Effector memory CD8-positive, alpha-beta T cell (primary cell): Measurements from ENCODE around the gene NCOA1.

ENCODE experiments used
- ATAC-seq: fragments of 150-1000 bp; cut with Tn5 transposase; replicated peaks from 2 replicates; pipeline ENCODE4 v1.10.0; 2021; ENCODE audit warnings: mild to moderate bottlenecking, moderate library complexity
- DNase-seq, 3 experiments: peaks; one replicate each; pipeline ENCODE4 v3.0.0; 2021
- H3K27ac Mint-ChIP-seq, 2 donors: one replicate each; pipeline ENCODE4 v1.8.0; 2022; ENCODE audit warnings: mild to moderate bottlenecking in 2 of 2, mixed read lengths in 2 of 2, moderate library complexity in 2 of 2
- H3K27me3 Mint-ChIP-seq, 2 donors: one replicate each; pipeline ENCODE4 v1.8.0; 2022; ENCODE audit warnings: mixed read lengths in 2 of 2
- H3K36me3 Mint-ChIP-seq: one replicate; pipeline ENCODE4 v1.8.0; 2022; ENCODE audit warnings: mild to moderate bottlenecking, moderate library complexity, mixed read lengths; ENCODE audit not compliant: insufficient read depth
- H3K4me1 Mint-ChIP-seq, 2 donors: one replicate each; pipeline ENCODE4 v1.8.0; 2022; ENCODE audit warnings: low read depth in 2 of 2, mixed read lengths in 2 of 2
- H3K4me3 Mint-ChIP-seq, 2 donors: one replicate each; pipeline ENCODE4 v1.8.0; 2022; ENCODE audit warnings: mild to moderate bottlenecking in 2 of 2, mixed read lengths in 2 of 2, moderate library complexity in 2 of 2
- H3K9me3 Mint-ChIP-seq, 2 donors: one replicate each; pipeline ENCODE4 v1.8.0; 2022; ENCODE audit warnings: mixed read lengths in 2 of 2

Gene NCOA1

DNA sequence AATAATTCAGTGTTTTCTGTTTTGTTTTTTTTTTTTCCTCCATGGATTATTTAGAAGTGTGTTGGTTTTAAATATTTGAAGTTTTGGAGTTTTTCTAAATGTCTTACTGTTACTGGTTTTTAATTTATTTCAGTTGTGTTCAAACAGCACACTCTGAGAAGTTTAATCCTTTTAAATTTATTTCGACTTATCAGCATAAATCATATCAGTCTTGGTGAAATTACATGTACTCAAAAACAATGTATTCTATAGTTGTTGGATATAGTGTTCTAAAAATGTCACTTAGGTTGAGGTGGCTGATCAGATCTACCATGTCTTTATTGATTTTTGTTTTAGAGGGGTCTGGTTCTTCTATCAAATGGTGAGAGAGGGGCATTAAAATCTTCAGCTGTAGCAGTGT, 134.7 kb downstream of the NCOA1 start:
- Mint-ChIP-seq H3K27ac (peak overlapping the region; percentile 1 to 71), H3K4me3 (no peak overlapping the region), H3K4me1 (peaks cover 32 to 58% of the 10 kb centered on the region in 2 donors), H3K36me3 (no peaks in the 10 kb centered on the region), H3K27me3 (no peaks in the 10 kb centered on the region), H3K9me3 (no peaks in the 10 kb centered on the region)
- ATAC-seq = no peak
- no peak for DNase-seq

GRCh38 chr2:24626131-24626530, 135.1 kb downstream of the NCOA1 start:
- H3K27ac Mint-ChIP-seq = peak overlapping the region; percentile 1 to 71
- no peak overlapping the region for H3K4me3 Mint-ChIP-seq
- no peaks in the 10 kb centered on the region for H3K36me3 Mint-ChIP-seq
- H3K9me3 Mint-ChIP-seq = no peaks in the 10 kb centered on the region
- no peak for DNase-seq
- no peaks in the 10 kb centered on the region for H3K27me3 Mint-ChIP-seq
- no peak for ATAC-seq
- H3K4me1 Mint-ChIP-seq = peaks cover 32 to 55% of the 10 kb centered on the region in 2 donors

GRCh38 chr2:24628746-24629145, 137.7 kb downstream of the NCOA1 start:
- DNase-seq (no peak), ATAC-seq (no peak)
- no peak overlapping the region for H3K4me3 Mint-ChIP-seq
- H3K27ac Mint-ChIP-seq = peak overlapping the region in 1 of 2 donors; percentile 3
- no peaks in the 10 kb centered on the region for H3K36me3 Mint-ChIP-seq
- H3K4me1 Mint-ChIP-seq = peaks cover 21 to 47% of the 10 kb centered on the region in 2 donors
- no peaks in the 10 kb centered on the region for H3K27me3 Mint-ChIP-seq
- no peaks in the 10 kb centered on the region for H3K9me3 Mint-ChIP-seq

DNA sequence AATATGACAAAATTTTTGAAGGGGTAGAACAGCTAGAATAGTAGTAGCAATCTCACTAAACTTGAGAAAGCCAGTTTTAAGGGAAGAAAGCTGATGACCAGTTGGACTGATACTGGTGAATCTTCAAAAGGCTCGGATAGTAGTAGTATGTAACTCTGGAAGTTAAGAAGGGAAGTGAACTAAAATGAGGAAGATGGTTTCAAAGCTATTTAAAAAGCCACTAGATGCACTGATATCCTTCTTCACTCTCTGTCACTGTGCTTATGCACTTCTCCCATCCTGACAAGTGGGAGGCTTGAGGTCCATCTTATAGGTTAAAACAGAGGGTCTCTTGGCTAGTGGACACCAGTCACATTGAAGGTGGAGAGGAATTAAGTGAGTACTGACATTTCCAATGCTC, 141.1 kb downstream of the NCOA1 start:
- Mint-ChIP-seq H3K9me3 (no peaks in the 10 kb centered on the region), H3K4me3 (no peak overlapping the region), H3K36me3 (no peaks in the 10 kb centered on the region), H3K27me3 (no peaks in the 10 kb centered on the region), H3K4me1 (peaks cover 7 to 35% of the 10 kb centered on the region in 2 donors), H3K27ac (peak overlapping the region in 1 of 2 donors; percentile 36)
- no peak for ATAC-seq
- no peak for DNase-seq

DNA sequence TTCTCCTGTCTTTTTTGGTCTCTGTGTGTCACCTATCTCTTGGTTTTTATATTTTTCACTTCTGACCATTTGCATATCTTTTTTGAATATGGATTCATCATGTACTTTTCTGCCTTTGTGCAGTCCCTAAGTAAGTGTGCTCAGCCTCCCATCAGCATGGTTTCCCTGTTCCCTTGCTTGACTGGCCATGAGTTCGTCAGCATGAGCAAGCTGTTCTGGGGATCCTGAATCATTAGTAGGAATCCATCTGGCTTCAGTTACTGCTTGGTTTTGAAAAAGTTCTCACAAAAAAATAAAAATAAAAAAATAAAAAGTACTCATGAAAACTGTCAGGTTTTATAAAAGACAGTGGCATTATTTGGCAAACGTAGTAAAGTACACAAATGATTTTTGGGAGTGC, 144.1 kb downstream of the NCOA1 start:
- H3K4me1 Mint-ChIP-seq = peaks cover 10 to 41% of the 10 kb centered on the region in 2 donors
- H3K4me3 Mint-ChIP-seq = no peak overlapping the region
- H3K9me3 Mint-ChIP-seq = no peaks in the 10 kb centered on the region
- H3K27me3 Mint-ChIP-seq = no peaks in the 10 kb centered on the region
- H3K36me3 Mint-ChIP-seq = no peaks in the 10 kb centered on the region
- peak overlapping the region; percentile 20 to 26 for H3K27ac Mint-ChIP-seq
- DNase-seq (no peak), ATAC-seq (no peak)

GRCh38 chr2:24638568-24638967, 147.5 kb downstream of the NCOA1 start:
- no peaks in the 10 kb centered on the region for H3K9me3 Mint-ChIP-seq
- peak overlapping the region in 1 of 2 donors; percentile 60 for H3K27ac Mint-ChIP-seq
- no peaks in the 10 kb centered on the region for H3K27me3 Mint-ChIP-seq
- peaks cover 2% of the 10 kb centered on the region for H3K36me3 Mint-ChIP-seq
- peaks cover 12 to 48% of the 10 kb centered on the region in 2 donors for H3K4me1 Mint-ChIP-seq
- ATAC-seq = no peak
- H3K4me3 Mint-ChIP-seq = no peak overlapping the region
- no peak for DNase-seq

- no peak overlapping the region for H3K4me3 Mint-ChIP-seq
- no peaks in the 10 kb centered on the region for H3K27me3 Mint-ChIP-seq
- H3K9me3 Mint-ChIP-seq = no peaks in the 10 kb centered on the region
- ATAC-seq (no peak), DNase-seq (no peak)
- H3K36me3 Mint-ChIP-seq = peaks cover 2% of the 10 kb centered on the region
- peaks cover 9 to 46% of the 10 kb centered on the region in 2 donors for H3K4me1 Mint-ChIP-seq
- no peak overlapping the region for H3K27ac Mint-ChIP-seq
Observed at GRCh38 chr2:24642351-24642750, 151.3 kb downstream of the NCOA1 start.

DNA sequence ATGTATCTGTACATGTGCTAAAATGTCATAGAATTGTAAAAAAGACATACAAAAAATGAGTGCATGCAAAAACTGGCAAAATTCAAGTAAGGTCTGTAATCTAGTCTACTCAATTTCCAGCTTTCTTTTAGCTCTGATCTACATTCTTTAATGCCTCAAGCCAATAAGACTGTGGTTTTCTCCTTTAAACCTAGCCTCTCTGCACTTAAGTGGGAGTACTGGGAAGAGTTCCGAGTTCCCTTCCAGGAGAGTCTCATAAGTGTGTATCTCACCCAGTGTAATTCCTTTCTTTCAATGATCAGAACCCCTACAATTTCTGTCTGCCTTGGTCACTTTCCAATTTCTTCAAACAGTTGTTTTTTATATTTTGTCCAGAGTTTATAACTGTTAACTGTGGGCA, 152.0 kb downstream of the NCOA1 start:
- ATAC-seq = no peak
- no peak overlapping the region for H3K4me3 Mint-ChIP-seq
- H3K27ac Mint-ChIP-seq = peak overlapping the region in 1 of 2 donors; percentile 64

DNA sequence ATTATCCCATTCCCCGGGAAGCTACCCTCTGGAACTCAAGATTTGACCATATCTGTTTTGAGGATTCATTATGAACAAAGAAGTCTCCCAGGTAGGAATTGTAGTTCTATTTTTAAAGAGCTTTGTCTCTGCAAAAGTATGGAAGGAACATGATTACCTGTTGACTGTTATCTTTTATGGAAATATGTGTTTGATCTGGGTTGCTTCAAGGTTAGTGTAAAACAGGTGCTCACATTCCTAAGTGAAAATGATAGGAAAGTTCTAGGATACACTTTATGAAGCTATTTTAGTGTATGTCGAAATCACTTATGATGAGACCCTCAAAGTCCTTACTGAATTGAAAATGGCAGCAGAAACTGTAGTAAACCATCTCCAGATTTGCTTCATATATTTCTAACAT, 153.0 kb downstream of the NCOA1 start:
- Mint-ChIP-seq H3K4me3 (no peak overlapping the region), H3K27ac (peak overlapping the region in 1 of 2 donors; percentile 64)
- DNase-seq = no peak

More for the DNA sequence above, 152.0 kb downstream of the NCOA1 start:
- Mint-ChIP-seq H3K4me1 (peaks cover 9 to 42% of the 10 kb centered on the region in 2 donors), H3K36me3 (peaks cover 3% of the 10 kb centered on the region), H3K27me3 (no peaks in the 10 kb centered on the region), H3K9me3 (no peaks in the 10 kb centered on the region)
- DNase-seq = no peak

DNA sequence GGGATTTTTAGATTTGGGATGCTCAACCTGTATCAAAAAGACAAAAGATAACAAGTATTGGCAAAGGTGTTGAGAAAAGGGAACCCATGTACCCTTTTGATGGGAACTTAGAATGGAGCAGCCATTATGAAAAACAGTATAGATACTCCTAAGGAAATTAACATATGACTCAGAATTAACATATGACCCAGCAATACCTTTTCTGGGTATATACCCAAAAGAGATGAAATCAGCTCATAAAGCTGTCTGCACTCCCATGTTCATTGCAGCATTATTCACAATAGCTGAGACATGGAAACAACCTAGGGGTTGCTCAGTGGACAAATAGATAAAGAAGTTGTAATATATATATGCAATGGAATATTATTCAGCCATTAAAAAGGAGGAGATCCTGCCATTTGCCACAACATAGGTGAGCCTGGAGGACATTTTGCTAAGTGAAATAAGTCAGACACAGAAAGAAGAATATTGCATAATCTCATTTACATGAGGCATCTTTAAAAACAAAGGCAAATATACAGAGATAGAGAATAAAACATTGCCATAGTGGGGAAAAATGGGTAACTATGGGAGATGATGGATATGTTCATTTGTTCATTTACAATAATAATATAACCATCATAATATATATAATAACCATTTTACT, 160.1 kb downstream of the NCOA1 start:
- no peak for DNase-seq
- ATAC-seq = no peak
- Mint-ChIP-seq H3K27ac (no peak overlapping the region), H3K27me3 (no peaks in the 10 kb centered on the region), H3K4me1 (peaks cover 5 to 15% of the 10 kb centered on the region in 2 donors), H3K36me3 (peaks cover 4% of the 10 kb centered on the region), H3K9me3 (no peaks in the 10 kb centered on the region), H3K4me3 (no peak overlapping the region)

More for the DNA sequence above, 153.0 kb downstream of the NCOA1 start:
- H3K9me3 Mint-ChIP-seq = no peaks in the 10 kb centered on the region
- ATAC-seq = no peak
- H3K4me1 Mint-ChIP-seq = peaks cover 3 to 33% of the 10 kb centered on the region in 2 donors
- H3K27me3 Mint-ChIP-seq = no peaks in the 10 kb centered on the region
- peaks cover 6% of the 10 kb centered on the region for H3K36me3 Mint-ChIP-seq

DNA sequence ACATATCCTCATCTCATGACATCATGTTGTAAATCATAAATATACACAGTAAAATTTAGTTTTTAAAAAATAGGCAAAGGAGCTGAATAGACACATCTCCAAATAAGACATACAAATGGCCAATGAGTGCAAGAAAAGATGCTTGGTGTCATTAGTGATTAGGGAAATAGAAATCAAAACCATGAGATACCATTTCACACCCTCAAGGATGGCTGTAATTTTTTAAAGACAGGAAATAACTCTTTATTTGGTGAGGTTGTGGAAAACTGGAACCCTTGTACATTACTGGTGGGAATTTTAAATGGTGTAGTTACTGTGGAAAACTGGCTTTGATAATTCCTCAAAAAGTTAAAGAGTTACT, 160.6 kb downstream of the NCOA1 start:
- no peak for DNase-seq
- Mint-ChIP-seq H3K27me3 (no peaks in the 10 kb centered on the region), H3K9me3 (no peaks in the 10 kb centered on the region), H3K4me3 (no peak overlapping the region), H3K4me1 (peaks cover 5 to 16% of the 10 kb centered on the region in 2 donors), H3K36me3 (peaks cover 4% of the 10 kb centered on the region), H3K27ac (no peak overlapping the region)
- ATAC-seq = no peak

GRCh38 chr2:24652265-24653182, 161.5 kb downstream of the NCOA1 start:
- ATAC-seq (no peak), DNase-seq (no peak)
- H3K36me3 Mint-ChIP-seq = peaks cover 4% of the 10 kb centered on the region
- no peaks in the 10 kb centered on the region for H3K9me3 Mint-ChIP-seq
- peaks cover 8 to 25% of the 10 kb centered on the region in 2 donors for H3K4me1 Mint-ChIP-seq
- H3K27ac Mint-ChIP-seq = peak overlapping the region in 1 of 2 donors; percentile 42
- H3K27me3 Mint-ChIP-seq = no peaks in the 10 kb centered on the region
- no peak overlapping the region for H3K4me3 Mint-ChIP-seq

DNA sequence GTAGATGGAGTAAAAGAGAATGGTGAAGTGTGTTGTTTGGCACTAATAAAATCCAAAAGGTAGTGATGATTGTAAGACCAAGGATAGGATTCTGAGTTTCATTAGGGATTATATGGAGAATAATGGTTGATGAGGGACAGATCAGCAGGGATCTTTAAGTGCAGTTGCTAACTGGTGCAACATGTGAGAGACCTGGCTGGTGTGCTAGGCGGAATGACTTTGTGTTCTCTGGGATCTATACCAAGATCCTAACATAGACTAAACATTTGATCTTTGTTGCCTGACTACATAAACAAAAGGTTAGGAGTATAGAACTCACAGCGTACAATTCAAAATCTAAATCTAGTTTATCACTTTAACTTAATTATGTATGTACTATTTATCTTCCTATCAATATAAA, 166.8 kb downstream of the NCOA1 start:
- no peak overlapping the region for H3K4me3 Mint-ChIP-seq

More for the DNA sequence above, 166.8 kb downstream of the NCOA1 start:
- Mint-ChIP-seq H3K9me3 (no peaks in the 10 kb centered on the region), H3K36me3 (peaks cover 12% of the 10 kb centered on the region), H3K27ac (peak overlapping the region in 1 of 2 donors; percentile 22), H3K27me3 (no peaks in the 10 kb centered on the region), H3K4me1 (peaks cover 8 to 37% of the 10 kb centered on the region in 2 donors)
- ATAC-seq (no peak), DNase-seq (no peak)
